ENCODE measurements around the gene NELFA.

DNA sequence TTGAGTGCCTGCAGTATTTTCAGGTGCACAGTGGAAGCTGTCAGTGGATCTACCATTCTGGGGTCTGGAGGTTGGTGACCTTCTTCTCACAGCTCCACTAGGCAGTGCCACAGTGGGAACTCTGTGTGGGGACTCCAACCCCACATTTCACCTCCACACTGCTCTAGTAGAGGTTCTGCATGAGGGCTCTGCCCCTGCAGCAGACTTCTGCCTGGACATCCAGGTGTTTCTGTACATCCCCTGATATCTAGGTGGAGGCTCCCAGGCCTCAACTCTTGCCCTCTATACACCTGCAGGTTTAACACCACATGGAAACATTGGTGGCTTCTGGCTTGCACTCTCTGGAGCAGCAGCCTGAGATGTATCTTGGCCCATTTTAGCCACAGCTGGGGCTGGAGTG is 17.0 kb upstream of the NELFA start:
- TF ChIP-seq CTCF (conservative IDR thresholded peaks at IDR 0.05; ENCODE audit: low read depth, low read length) (no peak), EZH2 (IDR thresholded peaks at IDR 0.05; ENCODE audit: borderline replicate concordance, low read depth, low read length, poor library complexity, severe bottlenecking) (no peak)
